CD4-positive, alpha-beta T cell treated with Interleukin-10 for 1 hour (primary cell): ENCODE measurements around the gene MRPL24.
A peak's percentile ranks its signal among the peaks of the same experiment; 100 is the strongest.
"Not testable (repeated sequence)": the region's sequence is repeated elsewhere in the genome, so short reads cannot be mapped to it uniquely, and the experiment has no call there.

Source experiments
- DNase-seq: peaks from one replicate; pipeline ENCODE4 v3.0.0-alpha.2; 2020

Gene MRPL24

GRCh38 chr1:156757572-156758253 is 16.8 kb upstream of the MRPL24 start:
- DNase-seq: not testable (repeated sequence)

- no peak for DNase-seq
These were observed 15.5 kb upstream of the MRPL24 start for GRCh38 chr1:156756355-156756754.

DNA sequence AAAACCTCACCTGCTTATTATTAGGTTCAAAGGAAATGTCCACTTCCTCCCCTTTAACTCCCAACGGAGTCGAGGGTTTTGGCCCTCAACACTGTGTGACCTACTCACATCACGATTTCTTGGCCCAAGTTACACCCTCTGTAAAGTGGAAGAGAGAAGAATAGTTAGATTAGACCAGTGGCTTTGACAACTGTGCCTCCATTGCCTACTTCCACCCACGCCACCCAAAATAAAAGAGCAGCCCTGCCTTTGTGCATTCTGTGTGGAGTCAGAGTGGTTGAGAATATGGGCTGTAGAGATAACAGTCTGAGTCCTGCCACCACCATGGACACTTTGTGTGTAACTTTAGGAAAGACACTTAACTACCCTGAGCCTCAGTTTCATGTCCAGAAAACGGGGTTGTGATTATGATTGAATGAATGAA is 14.7 kb upstream of the MRPL24 start:
- DNase-seq: no peak

GRCh38 chr1:156754219-156754618 is 13.3 kb upstream of the MRPL24 start:
- DNase-seq: no peak

DNA sequence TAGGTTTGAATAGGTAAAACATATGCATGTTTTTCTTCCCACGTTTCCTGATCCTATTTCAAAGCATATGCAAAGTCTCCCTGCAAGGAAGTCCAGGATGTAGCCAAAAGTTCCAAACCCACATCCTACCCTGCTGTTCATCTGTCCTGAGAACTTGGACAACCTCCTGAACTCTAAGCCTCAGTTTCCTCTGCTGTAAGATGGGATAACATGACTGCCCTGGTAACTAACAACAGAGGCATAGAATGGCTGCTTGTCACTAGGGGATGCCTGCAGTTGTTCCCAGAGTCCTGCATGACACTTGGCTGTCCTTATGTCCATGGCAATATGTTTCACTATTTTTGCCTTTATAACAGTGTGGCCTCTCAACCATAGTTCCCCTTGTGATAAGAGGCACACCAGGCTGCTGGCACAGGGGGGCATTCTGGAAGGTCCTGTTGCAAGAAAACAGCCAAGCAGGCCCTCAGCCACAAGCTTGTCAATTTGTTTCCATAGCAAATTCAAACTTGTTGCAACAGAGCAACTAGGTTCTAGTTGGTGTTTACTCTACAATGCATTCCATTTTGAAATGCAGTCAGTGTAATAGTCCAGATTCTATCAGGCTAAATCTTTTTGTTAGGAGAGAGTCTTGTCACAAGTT is 12.1 kb upstream of the MRPL24 start:
- DNase-seq: no peak

DNA sequence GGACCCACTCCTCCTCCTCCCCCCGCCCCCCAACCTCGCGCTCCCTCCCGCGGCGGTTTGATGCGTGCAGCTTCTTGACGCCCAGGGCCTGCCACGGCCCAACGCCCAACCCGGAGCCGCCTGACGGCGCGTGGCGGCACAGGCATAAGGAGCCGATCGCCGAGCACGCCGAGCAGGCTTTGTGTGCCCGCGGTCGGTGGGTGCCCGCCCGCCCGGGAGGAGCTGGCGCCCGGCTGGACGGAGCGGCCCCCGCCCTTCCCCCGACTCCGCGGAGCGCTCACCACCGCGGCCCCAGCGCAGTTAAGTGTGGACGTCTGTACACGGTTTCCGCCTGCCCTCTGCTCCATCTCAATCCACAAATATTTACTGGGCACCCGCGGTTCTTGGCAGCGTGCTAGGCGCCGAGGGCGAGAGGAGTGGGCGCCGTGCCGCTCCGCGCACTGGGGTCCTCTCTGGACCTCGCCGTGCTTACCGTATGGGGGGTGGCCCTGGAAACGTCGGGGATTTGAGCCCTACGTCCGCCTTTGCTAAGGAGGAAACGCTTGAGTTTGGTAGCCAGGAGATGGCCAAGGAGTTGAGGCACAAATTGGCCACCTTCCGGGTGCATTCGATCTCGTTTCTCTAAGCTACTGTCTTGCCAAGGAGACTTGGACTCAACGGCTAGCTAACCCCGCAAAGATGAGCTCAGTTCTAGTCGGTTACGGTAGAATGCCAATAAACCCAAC is 11.0 kb upstream of the MRPL24 start:
- peak; percentile 97 for DNase-seq

- DNase-seq: no peak
These were observed 10.5 kb upstream of the MRPL24 start, which contains the start of gene HDGF for GRCh38 chr1:156751451-156751756. TSS of gene HDGF (minus strand) at chr1:156751675. CDS start at chr1:156751429, 246 bp downstream.

DNA sequence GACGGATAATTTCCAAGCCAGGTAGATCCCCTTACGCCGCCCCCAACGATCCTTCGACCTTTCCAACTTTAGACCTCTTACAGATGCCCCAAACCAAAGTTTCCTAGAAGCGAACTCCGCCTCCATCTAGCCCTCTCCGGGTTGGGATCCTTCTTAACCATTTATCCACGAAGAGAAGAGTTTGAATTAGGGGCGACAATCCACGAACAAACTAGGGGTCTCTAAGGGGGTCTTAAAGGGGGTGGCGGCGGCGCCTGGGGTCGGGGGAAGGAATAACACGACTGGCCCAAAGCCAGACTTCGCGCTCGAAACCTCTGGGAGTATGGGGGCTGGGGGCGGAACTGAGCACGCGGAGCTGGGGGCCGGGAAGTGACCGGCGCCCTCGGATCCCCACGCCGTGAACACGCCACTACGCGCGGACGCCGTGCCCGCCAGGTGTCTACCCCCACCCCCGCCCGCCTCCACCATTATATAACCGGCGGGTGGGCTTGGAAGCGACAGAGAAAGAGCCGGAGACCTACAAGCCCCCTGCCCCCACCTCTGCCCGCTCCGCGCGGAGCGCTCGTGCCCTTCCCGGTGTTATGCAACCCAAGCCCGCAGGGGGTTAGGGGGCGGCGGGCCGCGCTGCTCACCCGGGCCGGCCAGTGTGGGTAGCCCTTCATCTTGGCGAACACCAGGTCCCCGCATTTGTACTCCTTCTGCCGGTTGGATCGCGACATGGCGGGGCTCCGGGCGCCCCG is 10.0 kb upstream of the MRPL24 start:
- DNase-seq: peak; percentile 47

DNA sequence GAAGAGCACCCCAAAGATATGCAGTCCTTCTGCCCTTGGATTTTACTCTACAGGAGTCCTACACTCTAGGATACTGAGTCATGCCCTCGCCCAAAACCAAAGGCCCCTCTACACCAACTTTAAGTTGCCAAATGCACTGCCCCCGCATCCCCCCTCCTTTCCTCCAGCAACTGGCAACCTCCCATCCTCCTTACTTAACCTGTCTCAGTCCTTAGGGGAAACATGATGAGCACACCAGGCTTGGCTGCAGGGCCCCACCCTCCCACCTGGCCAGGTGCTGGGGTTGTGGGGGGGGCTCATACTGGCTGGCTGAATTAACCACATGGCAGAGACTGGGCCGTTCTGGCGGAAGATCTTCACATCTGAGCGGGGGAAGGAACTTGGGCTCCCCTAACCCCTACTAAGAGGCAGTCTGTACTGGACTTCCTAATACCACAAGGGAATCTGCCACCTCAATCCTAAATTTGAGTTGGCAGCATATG is 9.3 kb upstream of the MRPL24 start:
- DNase-seq: peak; percentile 55

DNA sequence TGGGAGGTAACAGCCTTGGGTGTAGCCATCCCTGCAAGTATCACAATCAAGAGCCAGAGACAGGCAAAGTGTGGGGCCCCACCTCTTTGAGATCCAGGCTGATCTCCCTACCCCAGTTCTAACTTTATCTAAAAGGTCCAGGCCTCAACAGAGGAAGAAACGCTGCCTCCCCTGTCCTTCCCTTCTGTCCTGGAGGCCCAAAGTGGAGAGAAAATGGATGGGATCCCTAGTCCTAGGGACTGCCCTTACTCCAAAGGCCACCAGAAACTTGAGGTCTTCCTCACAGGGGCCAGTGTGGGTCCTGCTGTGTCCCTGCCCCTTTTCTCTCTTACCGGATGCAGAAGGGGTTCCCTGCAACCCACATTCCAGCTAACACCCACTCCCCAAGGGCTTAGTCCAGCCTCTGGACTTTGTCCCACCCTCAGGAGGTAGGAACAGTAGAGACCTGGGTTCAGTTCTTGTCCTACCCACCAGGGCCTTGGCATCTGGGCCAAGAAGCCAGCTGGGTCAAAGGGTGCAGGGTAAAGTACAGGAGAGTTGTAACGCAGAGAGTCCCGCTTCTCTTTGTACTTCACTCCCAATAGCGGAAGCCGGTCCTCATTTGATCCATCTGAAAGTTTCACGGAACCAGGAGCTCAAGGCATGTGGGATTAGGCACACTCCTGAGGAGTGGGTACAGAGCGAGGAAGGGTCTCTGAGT is 8.7 kb upstream of the MRPL24 start:
- DNase-seq: peak; percentile 10

DNA sequence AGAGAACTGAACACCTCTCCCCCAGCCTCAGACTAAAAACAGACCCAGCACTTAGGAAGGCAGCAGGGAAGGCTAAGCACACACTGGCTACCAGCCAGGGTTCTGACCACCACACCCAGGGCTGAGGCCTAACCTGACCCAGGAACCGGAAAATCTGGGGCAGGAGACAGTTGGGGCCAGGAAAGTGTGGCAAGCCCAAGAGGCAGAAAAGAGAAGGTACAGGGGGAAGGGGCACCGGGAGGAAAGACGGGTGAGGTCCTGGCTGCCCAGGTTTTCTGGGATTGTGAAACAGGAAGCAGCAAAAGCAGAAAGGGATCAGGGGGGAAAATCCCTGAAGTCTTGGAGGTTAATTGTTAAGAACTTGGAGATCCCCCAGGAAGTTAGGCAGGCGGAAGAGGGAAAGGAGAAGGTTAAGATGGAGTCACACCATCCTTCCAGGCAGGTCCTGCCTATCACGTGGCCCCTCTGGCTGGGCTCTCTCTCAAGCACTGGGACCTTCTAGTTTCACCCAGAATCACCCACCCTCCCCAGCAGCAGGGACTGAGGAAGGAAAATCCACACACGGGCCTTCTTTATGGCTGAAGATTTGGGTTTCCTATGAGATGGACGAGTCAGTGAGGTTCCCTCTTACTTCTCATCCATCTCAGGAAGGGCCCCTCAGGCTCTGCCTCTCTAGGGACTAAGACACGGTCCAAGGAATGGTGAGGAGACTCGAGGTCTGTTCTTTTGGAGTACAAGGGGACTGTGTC is 8.0 kb upstream of the MRPL24 start:
- DNase-seq: peak; percentile 35

DNA sequence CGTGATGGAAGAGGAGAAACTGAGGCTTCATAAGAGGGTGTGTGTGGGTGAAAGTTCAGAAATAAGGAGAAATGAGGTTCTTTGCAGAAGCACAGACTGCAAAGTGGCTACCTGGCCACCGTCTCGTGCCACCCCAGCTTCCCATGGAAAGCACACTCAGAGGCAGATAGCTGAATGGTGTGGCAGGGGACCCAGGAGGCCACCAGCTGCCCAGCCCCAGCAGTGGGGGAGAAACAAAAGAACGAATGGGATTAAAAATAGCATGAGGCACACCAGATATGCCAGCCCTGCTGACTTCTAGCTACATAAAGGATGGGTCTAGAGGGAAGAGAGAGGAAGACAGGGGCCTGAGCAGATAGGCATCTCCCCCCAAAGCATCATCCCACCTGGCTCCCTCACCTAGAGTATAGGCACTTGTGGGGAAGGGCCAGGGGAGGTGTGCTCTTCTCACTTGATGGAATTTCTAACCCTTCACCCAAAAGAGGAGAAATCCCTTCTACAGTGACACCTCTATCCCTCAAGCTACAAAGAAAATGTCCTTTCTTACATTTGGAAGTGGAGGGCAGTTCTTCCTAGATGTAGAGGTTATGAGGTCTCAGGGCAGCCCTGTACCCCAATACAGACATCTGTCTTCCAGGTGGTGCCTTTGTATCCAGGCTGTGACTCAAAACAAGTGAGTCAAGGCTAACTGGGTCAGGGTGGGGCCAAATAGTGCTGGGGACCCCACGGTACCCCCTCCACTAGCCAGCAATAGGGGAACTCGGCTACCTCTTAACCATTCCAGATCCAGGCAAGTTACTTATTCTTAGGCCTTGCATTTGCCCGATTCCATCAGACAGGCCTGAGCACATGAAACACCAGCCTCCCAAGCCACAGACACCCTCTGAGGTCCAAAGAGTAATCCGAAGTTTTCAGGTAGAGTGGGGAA is 7.1 kb upstream of the MRPL24 start:
- no peak for DNase-seq

DNA sequence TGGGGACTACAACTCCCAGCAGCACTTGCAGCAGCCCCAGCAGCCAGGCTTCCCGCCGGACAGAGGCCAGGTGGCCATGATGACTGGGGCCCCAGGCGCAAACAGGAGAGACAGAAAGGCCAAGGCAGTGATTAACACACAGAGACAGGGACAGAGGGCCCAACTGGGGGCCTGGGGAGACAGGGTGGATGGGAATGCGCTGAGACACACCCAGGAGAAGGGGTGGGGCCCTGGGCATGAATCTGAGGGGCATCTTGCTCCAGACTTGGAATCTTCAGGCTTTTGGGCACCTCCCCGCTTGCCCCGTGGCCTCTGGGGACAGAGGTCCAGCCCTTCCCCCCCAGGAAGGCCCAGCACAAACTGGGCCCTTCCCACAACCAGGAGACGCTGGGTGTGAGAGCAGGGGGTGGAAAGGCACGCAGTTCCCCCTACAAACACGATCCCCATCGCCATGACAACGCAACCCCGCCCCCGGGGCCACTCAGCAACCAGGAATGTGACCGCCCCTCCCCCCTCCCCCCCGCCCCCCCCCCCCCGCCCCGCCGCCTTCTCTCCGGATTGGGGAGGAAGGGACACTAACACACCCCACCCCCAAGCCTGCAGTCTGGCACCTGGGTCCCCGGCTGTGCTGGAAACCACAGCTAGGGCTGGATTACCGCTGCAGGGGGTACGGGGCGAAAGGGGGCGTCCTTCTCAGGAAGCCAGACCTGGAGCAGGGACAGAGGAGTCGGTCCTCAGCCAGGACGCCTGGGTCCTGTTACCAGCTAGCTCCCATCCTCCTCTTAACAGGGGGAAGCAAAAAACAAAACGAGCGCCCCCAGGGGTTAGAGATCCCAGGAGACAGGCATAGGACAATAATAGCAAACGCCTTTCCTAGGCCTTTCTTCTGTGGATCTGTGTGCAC is 6.1 kb upstream of the MRPL24 start:
- peak; percentile 85 for DNase-seq

DNA sequence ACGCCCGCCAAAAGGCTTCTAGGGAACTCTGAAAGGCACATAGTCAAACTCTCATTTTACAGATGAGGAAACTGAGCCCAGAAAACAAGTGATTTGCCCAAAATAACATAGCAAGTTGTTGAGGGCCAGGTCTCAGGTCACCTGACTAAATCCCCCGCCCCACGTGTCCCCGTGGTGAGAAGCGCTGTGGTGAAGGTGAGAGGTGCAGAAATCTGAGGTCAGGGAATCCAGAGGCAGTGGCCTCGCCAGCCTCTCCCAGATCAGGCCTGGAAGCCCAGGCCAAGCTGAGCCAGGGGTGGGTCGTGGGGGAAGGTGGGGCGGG is 5.5 kb upstream of the MRPL24 start:
- DNase-seq: peak; percentile 46

DNA sequence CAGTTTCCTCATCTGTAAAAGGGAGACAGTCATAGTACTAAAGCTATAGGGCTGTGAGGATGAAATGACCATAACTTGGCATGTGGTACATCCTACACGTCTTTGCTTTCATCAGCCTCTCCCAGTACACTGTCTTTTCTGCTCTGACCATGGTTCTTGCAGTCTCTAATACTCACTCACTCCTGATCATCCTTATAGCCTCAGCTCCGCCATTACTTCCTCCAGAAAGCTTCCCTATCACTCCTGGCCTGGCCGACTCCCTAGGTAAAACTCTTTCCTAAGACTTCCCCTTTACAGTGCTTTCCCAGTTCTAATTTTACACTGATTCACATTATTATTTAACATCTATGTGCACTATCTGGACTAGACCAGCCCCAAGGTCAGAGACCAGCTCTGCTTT is 5.0 kb upstream of the MRPL24 start:
- DNase-seq: no peak

GRCh38 chr1:156744786-156745419 is 4.0 kb upstream of the MRPL24 start:
- no peak for DNase-seq

- no peak for DNase-seq
These were observed 3.5 kb upstream of the MRPL24 start for GRCh38 chr1:156744344-156744743.

DNA sequence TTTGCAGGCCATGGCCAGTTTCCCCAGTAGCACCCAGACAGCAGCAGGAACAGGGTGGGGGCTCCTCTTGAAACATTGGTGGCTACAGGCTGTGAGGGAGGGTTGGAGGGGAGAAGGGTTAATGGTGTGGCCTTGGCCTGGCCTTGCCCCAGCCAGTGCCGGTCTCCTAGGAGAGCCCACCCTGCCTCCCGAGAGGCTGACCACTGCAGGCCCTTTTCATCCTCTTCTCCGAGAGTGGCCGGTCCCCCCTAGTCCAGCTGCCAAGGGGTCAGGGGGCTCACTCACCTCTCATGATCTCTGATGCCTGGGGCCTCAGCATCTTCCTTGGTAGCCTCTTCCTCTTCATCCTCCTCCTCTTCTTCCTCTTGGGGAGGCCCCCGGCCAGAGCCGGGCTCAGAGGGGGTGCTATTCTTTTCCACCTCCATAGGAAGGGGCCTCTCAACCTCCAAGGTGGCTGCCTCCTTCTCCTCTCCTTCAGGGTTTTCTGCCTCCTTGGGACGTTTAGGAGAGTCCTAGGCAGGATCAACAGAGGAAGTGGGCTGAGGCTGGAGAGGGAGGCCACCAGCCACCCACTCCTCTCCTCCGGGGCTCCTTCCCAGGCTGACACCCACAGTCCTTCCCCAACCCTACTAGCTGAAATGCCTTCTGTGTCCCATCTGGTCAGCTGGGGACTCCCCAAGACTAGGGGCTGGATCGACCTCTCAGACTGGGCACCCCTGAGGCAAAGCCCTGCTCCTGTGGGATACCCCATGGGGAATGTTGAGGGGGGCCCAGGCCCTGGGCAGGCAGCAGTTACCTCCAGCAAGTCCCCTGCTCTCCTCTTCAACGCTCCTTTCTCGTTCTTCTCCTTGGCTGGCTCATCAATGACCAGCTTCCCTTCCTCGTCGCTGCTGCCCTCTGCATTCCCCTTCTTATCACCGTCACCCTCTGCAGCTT is 2.7 kb upstream of the MRPL24 start:
- no peak for DNase-seq
